C4-2B (cell line): ENCODE results near the gene RBM7.

Experiments
- CTCF ChIP-seq: fragments of 450-650 bp; conservative IDR thresholded peaks from 2 replicates; pipeline ENCODE4 v1.5.1; 2017; ENCODE audit warnings: mild to moderate bottlenecking
- ZFX ChIP-seq: fragments of 450-650 bp; IDR thresholded peaks from 2 replicates; pipeline ENCODE4 v1.6.1; 2017

GRCh38 chr11:114447892-114448291 lies 47.4 kb downstream of the RBM7 start:
- TF ChIP-seq CTCF = no peak
- no peak for TF ChIP-seq ZFX
